Anterior cingulate cortex (tissue), 58 donors: ENCODE results near the gene SNCG.

Experiments
- DNase-seq, 58 donors: peaks; one replicate each; lab custom pipeline; 2025; lab: John Stamatoyannopoulos, UW

Gene SNCG

GRCh38 chr10:86959737-86960002, 1.3 kb downstream of the SNCG start:
- DNase-seq, result no peak

- peak in 2 of 58 donors; percentile 11 to 26 for DNase-seq
These were observed 1.8 kb downstream of the SNCG start for GRCh38 chr10:86960003-86960862.

GRCh38 chr10:86960863-86961434, 2.5 kb downstream of the SNCG start:
- no peak for DNase-seq

GRCh38 chr10:86961481-86962091, 3.2 kb downstream of the SNCG start:
- DNase-seq, result no peak

- no peak for DNase-seq
These were observed 4.0 kb downstream of the SNCG start for GRCh38 chr10:86962136-86962980.

- no peak for DNase-seq
These were observed 4.5 kb downstream of the SNCG start for GRCh38 chr10:86962981-86963310.

GRCh38 chr10:86963341-86963919, 5.0 kb downstream of the SNCG start:
- DNase-seq, result no peak

- no peak for DNase-seq
These were observed 5.9 kb downstream of the SNCG start for GRCh38 chr10:86964061-86964846.

- no peak for DNase-seq
These were observed 6.4 kb downstream of the SNCG start for GRCh38 chr10:86964847-86965190.

GRCh38 chr10:86965986-86966654, 7.7 kb downstream of the SNCG start:
- no peak for DNase-seq

- DNase-seq, result no peak
These were observed 9.1 kb downstream of the SNCG start for GRCh38 chr10:86967481-86967941.

GRCh38 chr10:86968271-86968993, 10.0 kb downstream of the SNCG start, which contains the start of gene ADIRF:
Gene ADIRF (plus strand): TSS chr10:86968482. CDS start chr10:86968545, 63 bp downstream.
- peak in 1 of 58 donors; percentile 14 for DNase-seq

GRCh38 chr10:86968994-86969355, 10.6 kb downstream of the SNCG start:
- no peak for DNase-seq

- no peak for DNase-seq
These were observed 11.1 kb downstream of the SNCG start for GRCh38 chr10:86969421-86970041.

- peak in 1 of 58 donors; percentile 27 for DNase-seq
These were observed 12.0 kb downstream of the SNCG start for GRCh38 chr10:86970162-86970981.

GRCh38 chr10:86970982-86971231, 12.5 kb downstream of the SNCG start:
- peak in 2 of 58 donors; percentile 55 to 65 for DNase-seq

GRCh38 chr10:86971232-86971991, 13.0 kb downstream of the SNCG start:
- DNase-seq, result peak in 27 of 58 donors; percentile 18 to 82 (median 51)
